ENCODE measurements around the gene PAQR5. TPM values are rescaled to one million over a fixed set of nuclear protein-coding genes. Genes with fewer than 3 reads are reported as not detected.

Gene PAQR5
- total and polyA plus RNA-seq, 9 of the 15 experiments (the other 6 are each of a cell fraction or from before 2014, with no cell fraction given), result 0.04 to 0.08 TPM; not detected in 7

GRCh38 chr15:69279636-69280035, 19.1 kb upstream of the PAQR5 start:
- under 1% methylated on average over 7 of the region's 7 CpGs for WGBS (ENCODE audit: insufficient coverage, low coverage, missing lambda C conversion rate)

GRCh38 chr15:69280783-69281182, 17.9 kb upstream of the PAQR5 start:
- Histone ChIP-seq H2AFZ (ENCODE audit: low read depth, low read length) (no peak overlapping the region), H3K4me3 (no peak overlapping the region), H4K20me1 (replicated peaks; ENCODE audit: control insufficient read depth, insufficient read depth, low read length) (no peaks in the 10 kb centered on the region), H3K9me3 (replicated peaks; ENCODE audit: control insufficient read depth, insufficient read depth, low read depth, low read length) (no peaks in the 10 kb centered on the region), H3K79me2 (ENCODE audit: control insufficient read depth, insufficient read depth, low read length) (no peaks in the 10 kb centered on the region), H3K36me3 (ENCODE audit: control insufficient read depth, insufficient read depth, low read length) (no peaks in the 10 kb centered on the region), H3K4me1 (replicated peaks in 1 of 2; ENCODE audit: control insufficient read depth in 2 of 2, insufficient read depth in 2 of 2, low read length in 2 of 2) (no peaks in the 10 kb centered on the region), H3K9me1 (ENCODE audit: control insufficient read depth, insufficient read depth, low read length) (no peaks in the 10 kb centered on the region), H3K9ac (ENCODE audit: insufficient read depth in 1 of 2, low read depth in 2 of 2, low read length in 2 of 2) (no peak overlapping the region), H3K27me3 (ENCODE audit: control insufficient read depth in 2 of 2, insufficient read depth in 2 of 2, low read length in 2 of 2) (peaks cover 15 to 55% of the 10 kb centered on the region in 2 experiments; a peak in 4 of 5 replicates), H3K4me2 (ENCODE audit: insufficient read depth, low read length) (no peak overlapping the region), H3K27ac (ENCODE audit: extremely low read depth, low read depth, low read length) (no peak overlapping the region)
- 8% methylated on average over 5 of the region's 5 CpGs for WGBS (ENCODE audit: insufficient coverage, low coverage, missing lambda C conversion rate)
- in situ Hi-C loops (cut with MboI) (no loop called here), intact Hi-C loops (cut with micrococcal nuclease) (no loop called here)
- no peak for DNase-seq (ENCODE audit: extremely low read depth in 1 of 4, low spot score in 3 of 4)
- CTCF ChIA-PET (ENCODE audit: low intra/inter-chr PET ratio), result no interaction called here
- no TSS peak for BruUV-seq (replicated peaks)
- TF ChIP-seq POLR2G (IDR thresholded peaks at IDR 0.05; ENCODE audit: low read depth, low read length) (no peak), MEIS2 (IDR thresholded peaks at IDR 0.05; ENCODE audit: partially characterized antibody) (no peak), NR1H2 (CRISPR knock-in tag; IDR thresholded peaks at IDR 0.05) (no peak), HES1 (IDR thresholded peaks at IDR 0.05; ENCODE audit: low read depth) (no peak), DACH1 (IDR thresholded peaks at IDR 0.05; ENCODE audit: partially characterized antibody) (no peak), ZNF239 (CRISPR knock-in tag; IDR thresholded peaks at IDR 0.05) (no peak), MYC (IDR thresholded peaks at IDR 0.05; ENCODE audit: low read depth, low read length) (no peak), MYC (CRISPR knock-in tag; IDR thresholded peaks at IDR 0.05; ENCODE audit: borderline replicate concordance, low read depth) (no peak), ZNF77 (CRISPR knock-in tag; IDR thresholded peaks at IDR 0.05) (no peak), PYGO2 (tag; IDR thresholded peaks at IDR 0.05) (no peak), ZNF444 (CRISPR knock-in tag; IDR thresholded peaks at IDR 0.05) (no peak), EHMT2 (IDR thresholded peaks at IDR 0.05) (no peak), SRSF9 (IDR thresholded peaks at IDR 0.05; ENCODE audit: borderline replicate concordance, low read depth, low read length) (no peak), NFE2L1 (tag; IDR thresholded peaks at IDR 0.05; ENCODE audit: borderline replicate concordance, low read depth) (no peak), ZNF282 (CRISPR knock-in tag; IDR thresholded peaks at IDR 0.05) (no peak)
- no peak for ATAC-seq
- FAIRE-seq, result no peak
- POLR2A ChIA-PET, result no interaction called here

More at GRCh38 chr15:69279636-69280035, 19.1 kb upstream of the PAQR5 start:
- Histone ChIP-seq H3K9ac (ENCODE audit: insufficient read depth in 1 of 2, low read depth in 2 of 2, low read length in 2 of 2) (no peak overlapping the region), H3K4me2 (ENCODE audit: insufficient read depth, low read length) (no peak overlapping the region), H3K79me2 (ENCODE audit: control insufficient read depth, insufficient read depth, low read length) (no peaks in the 10 kb centered on the region), H3K9me3 (replicated peaks; ENCODE audit: control insufficient read depth, insufficient read depth, low read depth, low read length) (no peaks in the 10 kb centered on the region), H2AFZ (ENCODE audit: low read depth, low read length) (no peak overlapping the region), H3K36me3 (ENCODE audit: control insufficient read depth, insufficient read depth, low read length) (no peaks in the 10 kb centered on the region), H3K9me1 (ENCODE audit: control insufficient read depth, insufficient read depth, low read length) (no peaks in the 10 kb centered on the region), H4K20me1 (replicated peaks; ENCODE audit: control insufficient read depth, insufficient read depth, low read length) (no peaks in the 10 kb centered on the region), H3K27me3 (ENCODE audit: control insufficient read depth in 2 of 2, insufficient read depth in 2 of 2, low read length in 2 of 2) (peaks cover 18 to 57% of the 10 kb centered on the region in 2 experiments), H3K4me1 (replicated peaks in 1 of 2; ENCODE audit: control insufficient read depth in 2 of 2, insufficient read depth in 2 of 2, low read length in 2 of 2) (no peaks in the 10 kb centered on the region), H3K4me3 (no peak overlapping the region), H3K27ac (ENCODE audit: extremely low read depth, low read depth, low read length) (no peak overlapping the region)
- POLR2A ChIA-PET, result interaction anchor here (0.6 kb wide), 1 partner anchor 14 kb away, joined by 3 read pairs; no protein-coding TSS in a partner anchor
- DNase-seq (ENCODE audit: extremely low read depth in 1 of 4, low spot score in 3 of 4) (no peak), FAIRE-seq (no peak), ATAC-seq (no peak)
- in situ Hi-C loops (cut with MboI) (no loop called here), intact Hi-C loops (cut with micrococcal nuclease) (no loop called here)
- BruUV-seq (replicated peaks), result no TSS peak
- TF ChIP-seq ZNF324 (CRISPR knock-in tag; IDR thresholded peaks at IDR 0.05) (no peak), ZNF75A (CRISPR knock-in tag; IDR thresholded peaks at IDR 0.05) (no peak), FOXJ2 (tag; IDR thresholded peaks at IDR 0.05) (no peak), MED1 (CRISPR knock-in tag; IDR thresholded peaks at IDR 0.05; ENCODE audit: borderline replicate concordance) (no peak)
- CTCF ChIA-PET (ENCODE audit: low intra/inter-chr PET ratio), result no interaction called here
